OCI-LY1 (cell line): ENCODE results near the gene CAMK1G.

ENCODE experiments used
- H2AFZ ChIP-seq: fragments of 200-600 bp; sonication (generic), shearing (Covaris generic); 2 replicates; pipeline ENCODE4 v1.6.0; 2014; ENCODE audit warnings: antibody characterized with exemption, mild to moderate bottlenecking, low read length
- H3F3A ChIP-seq: fragments of 200-600 bp; sonication (generic), shearing (Covaris generic); 2 replicates; pipeline ENCODE4 v1.6.0; 2014; ENCODE audit warnings: mild to moderate bottlenecking, antibody characterized with exemption, low read length, moderate library complexity; ENCODE audit not compliant: insufficient read depth
- H3K27ac ChIP-seq: fragments of 200-600 bp; sonication (generic); 2 replicates; pipeline ENCODE4 v1.5.1; 2014; ENCODE audit warnings: low read length, mixed run types, mild to moderate bottlenecking, low read depth; ENCODE audit not compliant: poor library complexity, severe bottlenecking
- H3K27me3 ChIP-seq: fragments of 200-600 bp; sonication (generic); 2 replicates; pipeline ENCODE4 v1.6.0; 2014; ENCODE audit warnings: antibody characterized with exemption, mild to moderate bottlenecking, low read length, moderate library complexity; ENCODE audit not compliant: insufficient read depth
- H3K36me3 ChIP-seq: fragments of 200-600 bp; sonication (generic); 2 replicates; pipeline ENCODE4 v1.6.1; 2014; ENCODE audit warnings: mild to moderate bottlenecking, antibody characterized with exemption, low read length, moderate library complexity, mixed read lengths; ENCODE audit not compliant: insufficient read depth
- H3K4me1 ChIP-seq: fragments of 200-600 bp; sonication (generic); 2 replicates; pipeline ENCODE4 v1.5.1; 2014; ENCODE audit warnings: mild to moderate bottlenecking, low read length, moderate library complexity; ENCODE audit not compliant: insufficient read depth, severe bottlenecking
- H3K4me2 ChIP-seq: fragments of 200-600 bp; sonication (generic), shearing (Covaris generic); 2 replicates; pipeline ENCODE4 v1.6.1; 2014; ENCODE audit warnings: low read length
- H3K4me3 ChIP-seq: fragments of 200-600 bp; sonication (generic); 2 replicates; pipeline ENCODE4 v1.5.1; 2014; ENCODE audit warnings: low read length, low read depth, mild to moderate bottlenecking, mixed read lengths; ENCODE audit not compliant: poor library complexity, severe bottlenecking
- H3K79me2 ChIP-seq: fragments of 200-600 bp; shearing (Covaris generic); 2 replicates; pipeline ENCODE4 v1.6.1; 2016; ENCODE audit warnings: mixed run types, low read length, mixed read lengths; ENCODE audit not compliant: insufficient read depth
- H3K9ac ChIP-seq: fragments of 200-600 bp; sonication (generic), shearing (Covaris generic); 2 replicates; pipeline ENCODE4 v1.6.1; 2014; ENCODE audit warnings: mild to moderate bottlenecking, low read length, mixed read lengths
- H3K9me2 ChIP-seq: fragments of 200-600 bp; sonication (generic), shearing (Covaris generic); 2 replicates; pipeline ENCODE4 v1.6.1; 2014; ENCODE audit warnings: low read depth, mild to moderate bottlenecking, low read length, mixed read lengths
- H3K9me3 ChIP-seq: fragments of 200-600 bp; shearing (Covaris generic); 2 replicates; pipeline ENCODE4 v1.6.1; 2014; ENCODE audit warnings: low read length, mixed read lengths
- H4K20me1 ChIP-seq: fragments of 200-600 bp; sonication (generic), shearing (Covaris generic); 2 replicates; pipeline ENCODE4 v1.6.0; 2016; ENCODE audit warnings: mild to moderate bottlenecking, low read length; ENCODE audit not compliant: insufficient read depth
- CTCF ChIP-seq: fragments of 200-600 bp; sonication (generic), shearing (Covaris generic); IDR thresholded peaks from 2 replicates; pipeline ENCODE4 v1.5.1; 2017; ENCODE audit warnings: mild to moderate bottlenecking, antibody characterized with exemption, low read length, moderate library complexity, mixed read lengths
- EZH2 ChIP-seq: fragments of 200-600 bp; sonication (generic), shearing (Covaris generic); IDR thresholded peaks from 2 replicates; pipeline ENCODE4 v1.8.0; 2017; ENCODE audit warnings: borderline replicate concordance, mixed run types, mild to moderate bottlenecking, antibody characterized with exemption, low read length, moderate library complexity, mixed read lengths

Gene CAMK1G

GRCh38 chr1:209661071-209661470, 77.6 kb downstream of the CAMK1G start:
- H3K4me1 ChIP-seq = no peaks in the 10 kb centered on the region
- no peaks in the 10 kb centered on the region for H3K9me2 ChIP-seq
- H3K79me2 ChIP-seq = no peaks in the 10 kb centered on the region
- H3F3A ChIP-seq = no peaks in the 10 kb centered on the region
- TF ChIP-seq EZH2 = no peak
- TF ChIP-seq CTCF = no peak
- H2AFZ ChIP-seq = no peak overlapping the region
- no peaks in the 10 kb centered on the region for H3K27me3 ChIP-seq
- H3K4me3 ChIP-seq = no peak overlapping the region
- no peaks in the 10 kb centered on the region for H4K20me1 ChIP-seq
- no peak overlapping the region for H3K9ac ChIP-seq
- no peak overlapping the region for H3K27ac ChIP-seq
- H3K4me2 ChIP-seq = no peak overlapping the region
- H3K36me3 ChIP-seq = no peaks in the 10 kb centered on the region
- H3K9me3 ChIP-seq = no peaks in the 10 kb centered on the region

- H3K79me2 ChIP-seq = no peaks in the 10 kb centered on the region
- H4K20me1 ChIP-seq = no peaks in the 10 kb centered on the region
- H3K4me2 ChIP-seq = no peak overlapping the region
Observed at GRCh38 chr1:209662879-209663327, 79.4 kb downstream of the CAMK1G start.

More at GRCh38 chr1:209662879-209663327, 79.4 kb downstream of the CAMK1G start:
- no peak for TF ChIP-seq CTCF
- no peak for TF ChIP-seq EZH2
- Histone ChIP-seq H2AFZ (no peak overlapping the region), H3K9ac (no peak overlapping the region), H3K36me3 (no peaks in the 10 kb centered on the region), H3K4me3 (no peak overlapping the region), H3K9me3 (no peaks in the 10 kb centered on the region), H3K27ac (no peak overlapping the region), H3F3A (no peaks in the 10 kb centered on the region), H3K9me2 (no peaks in the 10 kb centered on the region), H3K27me3 (no peaks in the 10 kb centered on the region), H3K4me1 (no peaks in the 10 kb centered on the region)
